Ovary (tissue), 3 donors: Measurements from ENCODE around the gene DOLPP1.

ENCODE experiments used
- CTCF ChIP-seq, 3 donors: fragments of 450-650 bp in 2 of 3; fragments of 200-600 bp in 1 of 3; IDR thresholded peaks; one replicate each; pipeline versions ENCODE4 v1.5.1 to v1.8.0; 2016 to 2022; ENCODE audit warnings: antibody characterized with exemption in 3 of 3, mild to moderate bottlenecking in 1 of 3
- POLR2A ChIP-seq: fragments of 450-650 bp; IDR thresholded peaks from one replicate; pipeline ENCODE4 v1.6.1; 2017; ENCODE audit warnings: antibody characterized with exemption, mild to moderate bottlenecking, moderate library complexity
- donor health status: DM: no; HTN: no; CAD: no.

GRCh38 chr9:129058965-129059795, 21.7 kb upstream of the DOLPP1 start:
- TF ChIP-seq CTCF (IDR thresholded peaks at IDR 0.05) = no peak
- TF ChIP-seq POLR2A = no peak
